ENCODE results near the gene RFX6. TPM values are rescaled to one million over a fixed set of nuclear protein-coding genes. Genes with fewer than 3 reads are reported as not detected.

RFX6 gene
- total RNA-seq = not detected in 2 replicates

GRCh38 chr6:116876635-116877611 is at the start of gene RFX6:
Gene RFX6, plus strand, starts transcription at chr6:116877242. Its CDS starts 34 bp downstream, at chr6:116877276.

GRCh38 chr6:116828983-116829382 is 48.1 kb upstream of the RFX6 start, which contains the start of gene GPRC6A:
Gene GPRC6A, minus strand, starts transcription at chr6:116829083. Its CDS starts 70 bp downstream, at chr6:116829013.

Other genes with a start within 250 kb of the RFX6 start
- 8.9 and 9.9 TPM in 2 replicates for gene ZUP1, start 208.5 kb upstream of the RFX6 start, total RNA-seq
- gene KPNA5, start 196.0 kb upstream of the RFX6 start, total RNA-seq = 12.5 and 14.3 TPM in 2 replicates
- 0.61 and 0.81 TPM in 2 replicates for gene FAM162B, start 111.5 kb upstream of the RFX6 start, total RNA-seq
- gene GPRC6A, start 48.2 kb upstream of the RFX6 start, total RNA-seq = not detected in 2 replicates

Measured in hair follicle dermal papilla cell (primary cell).